ENCODE measurements around the gene NOS3. TPM values are rescaled to one million over a fixed set of nuclear protein-coding genes. Genes with fewer than 3 reads are reported as not detected.
A peak's percentile ranks its signal among the peaks of the same experiment; 100 is the strongest.

The NOS3 gene
- total and polyA plus RNA-seq, 7 donors, result 1.4 to 13.2 (median 5.8) TPM

GRCh38 chr7:151016505-151016904 lies 25.7 kb downstream of the NOS3 start:
- DNase-seq, result no peak

GRCh38 chr7:151016942-151017341 lies 26.1 kb downstream of the NOS3 start:
- ATAC-seq, result no peak
- DNase-seq, result no peak

More at GRCh38 chr7:151016505-151016904, 25.7 kb downstream of the NOS3 start:
- H3K4me3 ChIP-seq, result no peak overlapping the region
- no peaks in the 10 kb centered on the region for H3K9me3 ChIP-seq
- H3K4me1 ChIP-seq, result peaks cover 8% of the 10 kb centered on the region
- 83 to 89% (median 85%) methylated on average over 8 of the region's 8 CpGs for WGBS, 3 donors
- no peak for TF ChIP-seq CTCF (IDR thresholded peaks at IDR 0.05)
- intact Hi-C loops (cut with DNase I), result no loop called here
- H3K36me3 ChIP-seq (ENCODE audit: insufficient read depth in 1 of 2, low read depth in 1 of 2), result no peaks in the 10 kb centered on the region
- H3K27me3 ChIP-seq (ENCODE audit: insufficient read depth in 3 of 3, low read length in 2 of 3), result peaks cover 0 to 78% (median 15%) of the 10 kb centered on the region in 3 donors
- no peak for ATAC-seq
- H3K27ac ChIP-seq, result no peak overlapping the region

GRCh38 chr7:151017370-151017952 lies 26.6 kb downstream of the NOS3 start:
- no peak for ATAC-seq
- peaks cover 8% of the 10 kb centered on the region for H3K4me1 ChIP-seq
- no peak for TF ChIP-seq CTCF (IDR thresholded peaks at IDR 0.05)
- no peak overlapping the region for H3K4me3 ChIP-seq
- no peaks in the 10 kb centered on the region for H3K9me3 ChIP-seq
- peaks cover 0 to 71% (median 10%) of the 10 kb centered on the region in 3 donors for H3K27me3 ChIP-seq (ENCODE audit: insufficient read depth in 3 of 3, low read length in 2 of 3)
- H3K27ac ChIP-seq, result no peak overlapping the region
- no peak for DNase-seq
- no peaks in the 10 kb centered on the region for H3K36me3 ChIP-seq (ENCODE audit: insufficient read depth in 1 of 2, low read depth in 1 of 2)
- intact Hi-C loops (cut with DNase I), result no loop called here
- WGBS, 3 donors, result 40 to 49% (median 46%) methylated on average over 13 of the region's 13 CpGs

More at GRCh38 chr7:151016942-151017341, 26.1 kb downstream of the NOS3 start:
- H3K36me3 ChIP-seq (ENCODE audit: insufficient read depth in 1 of 2, low read depth in 1 of 2), result no peaks in the 10 kb centered on the region
- no peak overlapping the region for H3K4me3 ChIP-seq
- H3K9me3 ChIP-seq, result no peaks in the 10 kb centered on the region
- intact Hi-C loops (cut with DNase I), result no loop called here
- peaks cover 0 to 76% (median 13%) of the 10 kb centered on the region in 3 donors for H3K27me3 ChIP-seq (ENCODE audit: insufficient read depth in 3 of 3, low read length in 2 of 3)
- no peak for TF ChIP-seq CTCF (IDR thresholded peaks at IDR 0.05)
- H3K4me1 ChIP-seq, result peaks cover 8% of the 10 kb centered on the region
- H3K27ac ChIP-seq, result no peak overlapping the region
- WGBS, 3 donors, result 84 to 88% (median 85%) methylated on average over 14 to 15 of the region's 15 CpGs

- Histone ChIP-seq H3K36me3 (ENCODE audit: insufficient read depth in 1 of 2, low read depth in 1 of 2) (no peaks in the 10 kb centered on the region), H3K4me3 (peak overlapping the region; percentile 51), H3K9me3 (no peaks in the 10 kb centered on the region), H3K27ac (no peak overlapping the region), H3K27me3 (ENCODE audit: insufficient read depth in 3 of 3, low read length in 2 of 3) (peaks cover 0 to 66% (median 6%) of the 10 kb centered on the region in 3 donors), H3K4me1 (peaks cover 8% of the 10 kb centered on the region)
- intact Hi-C loops (cut with DNase I), result no loop called here
- ATAC-seq, result peak; percentile 64 to 84 (median 74)
- WGBS, 3 donors, result 3 to 4% (median 4%) methylated on average over 34 of the region's 34 CpGs
- peak; percentile 69 to 85 for DNase-seq
- TF ChIP-seq CTCF (IDR thresholded peaks at IDR 0.05), result peak; percentile 87
Measured at GRCh38 chr7:151017953-151018420, 27.2 kb downstream of the NOS3 start.

Measured in psoas muscle (tissue), 8 donors.